Urinary bladder (tissue), 4 donors: ENCODE measurements around the gene LINC01488. TPM values are rescaled to one million over a fixed set of nuclear protein-coding genes. Genes with fewer than 3 reads are reported as not detected.

ENCODE experiments used
- DNase-seq: peaks from one replicate; pipeline ENCODE4 v3.0.0-alpha.2; 2015; ENCODE audit errors: extremely low spot score
- H3K27ac ChIP-seq: one replicate; pipeline ENCODE4 v1.5.1; 2013; ENCODE audit warnings: low read depth, mild to moderate bottlenecking, moderate library complexity
- H3K36me3 ChIP-seq: one replicate; pipeline ENCODE4 v1.6.1; 2013; ENCODE audit warnings: mild to moderate bottlenecking, moderate library complexity; ENCODE audit not compliant: insufficient read depth
- H3K4me1 ChIP-seq: one replicate; pipeline ENCODE4 v1.6.1; 2013; ENCODE audit warnings: mild to moderate bottlenecking, moderate library complexity; ENCODE audit not compliant: insufficient read depth
- H3K4me3 ChIP-seq: one replicate; pipeline ENCODE4 v1.5.1; 2013; ENCODE audit warnings: low read depth, low read length
- WGBS: extraction: QIAGEN DNeasy Blood & Tissue Kit; methylation state at CpG from one replicate; pipeline ENCODE4 v1.1.7; 2013; 5-methylcytosine and 5-hydroxymethylcytosine counted together
- polyA plus RNA-seq: library from polyadenylated mRNA; stranded (reverse); fragments of 200-250 nt; gene quantifications from one replicate; pipeline ENCODE4 v1.2.3, GENCODE V29; 2013
- total RNA-seq: library from RNA; depleted of rRNA; stranded (reverse); fragments of >200 nt; gene quantifications from one replicate; pipeline ENCODE4 v1.2.3, GENCODE V29; 2014
- donor health status: healthy with polysubstance abuse.
- donor health status: healthy.

LINC01488 gene
- not detected for total RNA-seq
- polyA plus RNA-seq = 0.05 TPM

DNA sequence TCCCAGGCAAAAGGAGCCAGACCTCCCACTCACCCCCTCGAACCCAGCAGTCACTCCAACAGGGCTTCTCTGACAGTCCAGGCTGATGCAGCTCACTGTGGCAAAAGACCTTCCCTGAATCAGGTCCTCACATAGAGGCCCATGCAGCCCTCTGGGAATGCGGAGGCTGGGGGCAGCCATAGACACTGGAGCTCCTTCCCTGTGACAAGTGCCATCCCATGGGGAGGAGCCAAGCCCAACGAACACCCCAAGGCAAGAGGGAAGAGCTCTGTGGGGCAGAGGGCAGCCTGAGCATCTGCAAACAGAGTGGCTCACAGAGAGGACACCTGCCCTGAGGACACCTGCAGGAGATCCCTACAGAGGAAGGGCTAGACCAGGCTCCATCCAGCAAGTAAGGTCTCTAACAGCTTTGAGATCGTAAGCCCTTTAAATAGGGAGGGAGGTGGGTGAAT is at the start of gene LINC01488:
LINC01488 (plus strand) TSS at position 271 of the 452 bp plus-strand sequence.
- Histone ChIP-seq H3K4me1 (no peaks in the 10 kb centered on the region), H3K36me3 (no peaks in the 10 kb centered on the region), H3K27ac (no peak within 1 kb of the TSS), H3K4me3 (no peak within 1 kb of the TSS)
- WGBS = 80% methylated on average over 4 of the region's 4 CpGs
- DNase-seq = no peak

GRCh38 chr11:69431893-69432738 is 49.3 kb upstream of the LINC01488 start:
- H3K27ac ChIP-seq = no peak overlapping the region
- H3K4me1 ChIP-seq = no peaks in the 10 kb centered on the region
- 87% methylated on average over 14 of the region's 14 CpGs for WGBS
- no peaks in the 10 kb centered on the region for H3K36me3 ChIP-seq
- no peak overlapping the region for H3K4me3 ChIP-seq
- no peak for DNase-seq

DNA sequence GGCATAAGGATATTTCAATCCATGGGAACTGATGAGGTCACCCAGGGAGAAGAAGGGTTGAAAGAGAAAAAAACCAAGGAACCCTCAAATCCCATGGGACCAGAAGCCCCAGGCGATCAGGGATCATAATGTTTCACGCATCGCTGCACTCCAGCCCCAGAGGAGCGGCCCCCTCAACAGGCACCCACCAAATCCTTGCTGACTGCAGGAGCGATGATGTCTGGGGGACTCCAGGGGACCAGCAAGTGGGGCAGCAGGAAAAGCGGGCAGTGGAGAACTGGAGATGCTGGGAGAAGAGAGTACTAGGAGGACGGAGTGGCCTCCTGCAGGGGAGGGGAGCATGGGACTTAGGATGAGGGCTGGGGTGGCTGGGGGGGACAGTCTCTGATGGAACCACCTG is 47.7 kb upstream of the LINC01488 start:
- WGBS = 96% methylated on average over 7 of the region's 7 CpGs
- Histone ChIP-seq H3K4me1 (no peaks in the 10 kb centered on the region), H3K27ac (no peak overlapping the region), H3K4me3 (no peak overlapping the region), H3K36me3 (no peaks in the 10 kb centered on the region)
- no peak for DNase-seq

DNA sequence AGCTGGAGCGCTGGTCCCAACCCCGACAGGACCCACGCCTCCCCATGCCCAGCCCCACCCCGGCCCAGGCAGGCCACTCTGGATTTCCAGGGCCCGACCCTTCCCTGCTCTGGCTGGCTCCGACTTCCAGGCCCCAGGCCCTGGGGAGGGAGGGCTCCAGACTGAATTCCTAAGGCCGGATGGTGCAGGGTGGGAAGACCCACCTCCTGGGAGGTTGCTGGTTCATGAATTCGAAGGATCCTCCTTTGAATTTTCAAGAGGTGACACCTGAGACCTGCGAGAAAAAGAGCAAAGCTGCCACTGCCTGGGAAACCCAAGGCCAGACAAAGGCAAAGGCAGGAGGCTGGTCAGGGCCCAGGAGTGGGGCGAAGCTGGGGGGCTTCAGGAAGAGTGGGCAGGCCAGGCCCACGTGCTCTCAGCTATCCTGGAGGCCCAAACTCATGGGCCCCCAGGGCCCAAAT is 47.0 kb upstream of the LINC01488 start:
- WGBS = 86% methylated on average over 11 of the region's 11 CpGs
- Histone ChIP-seq H3K36me3 (no peaks in the 10 kb centered on the region), H3K4me1 (no peaks in the 10 kb centered on the region), H3K27ac (no peak overlapping the region), H3K4me3 (no peak overlapping the region)
- DNase-seq = no peak

DNA sequence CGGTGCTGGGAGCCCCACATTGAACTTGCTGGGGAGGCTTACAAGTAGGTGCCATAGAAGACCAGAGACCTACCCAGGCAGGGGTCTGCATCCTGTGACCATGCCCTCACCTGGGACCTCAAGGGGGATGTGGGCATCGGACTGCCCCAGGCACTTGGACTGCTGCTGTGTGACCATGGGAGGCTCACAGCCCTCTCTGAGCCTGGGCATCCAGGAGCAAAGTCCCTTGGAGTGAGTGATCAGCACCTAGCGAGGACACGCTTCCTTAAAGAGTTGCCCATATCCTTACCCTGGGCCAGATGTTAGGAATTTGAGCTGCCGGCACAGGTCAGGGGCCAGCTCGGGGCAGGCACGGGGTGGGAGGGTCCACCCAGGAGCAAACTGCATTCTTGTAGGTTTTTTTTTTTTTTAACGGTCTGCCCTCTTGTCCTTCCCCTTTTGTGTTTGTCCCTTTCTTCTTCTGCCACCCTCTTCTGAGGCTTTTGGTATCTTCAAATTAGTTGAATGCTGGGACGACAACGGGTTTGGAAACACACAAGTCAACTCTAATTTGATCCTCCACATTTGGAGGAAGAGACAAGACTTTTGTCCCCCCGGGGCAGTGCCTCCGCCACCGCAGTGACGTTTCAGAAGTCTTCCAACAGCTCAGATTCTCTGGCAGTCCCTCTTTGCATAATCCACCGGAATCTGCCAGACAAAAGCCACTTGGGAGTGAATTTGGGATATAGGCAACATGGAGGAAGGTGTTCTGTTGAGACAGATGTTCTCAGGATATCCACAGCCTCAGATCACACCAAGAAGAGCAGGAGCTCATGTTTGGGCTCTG is 46.1 kb upstream of the LINC01488 start:
- DNase-seq = no peak
- H3K27ac ChIP-seq = no peak overlapping the region
- 66% methylated on average over 15 of the region's 15 CpGs for WGBS
- H3K36me3 ChIP-seq = no peaks in the 10 kb centered on the region
- no peaks in the 10 kb centered on the region for H3K4me1 ChIP-seq
- no peak overlapping the region for H3K4me3 ChIP-seq

- 89% methylated on average over 22 of the region's 22 CpGs for WGBS
- Histone ChIP-seq H3K27ac (no peak overlapping the region), H3K4me1 (no peaks in the 10 kb centered on the region), H3K36me3 (no peaks in the 10 kb centered on the region), H3K4me3 (no peak overlapping the region)
- no peak for DNase-seq
Measured at GRCh38 chr11:69436041-69436982, 45.2 kb upstream of the LINC01488 start.

GRCh38 chr11:69437001-69437875 is 44.2 kb upstream of the LINC01488 start:
- 84% methylated on average over 15 of the region's 15 CpGs for WGBS
- H3K27ac ChIP-seq = no peak overlapping the region
- DNase-seq = no peak
- H3K4me1 ChIP-seq = no peaks in the 10 kb centered on the region
- no peak overlapping the region for H3K4me3 ChIP-seq
- no peaks in the 10 kb centered on the region for H3K36me3 ChIP-seq

- no peak overlapping the region for H3K27ac ChIP-seq
- WGBS = 89% methylated on average over 9 of the region's 9 CpGs
- no peaks in the 10 kb centered on the region for H3K4me1 ChIP-seq
- no peak overlapping the region for H3K4me3 ChIP-seq
- no peaks in the 10 kb centered on the region for H3K36me3 ChIP-seq
- DNase-seq = no peak
Measured at GRCh38 chr11:69437876-69438205, 43.6 kb upstream of the LINC01488 start.

GRCh38 chr11:69438286-69438920 is 43.1 kb upstream of the LINC01488 start:
- Histone ChIP-seq H3K27ac (no peak overlapping the region), H3K4me3 (no peak overlapping the region), H3K36me3 (no peaks in the 10 kb centered on the region), H3K4me1 (no peaks in the 10 kb centered on the region)
- 87% methylated on average over 25 of the region's 25 CpGs for WGBS
- DNase-seq = no peak

GRCh38 chr11:69439127-69439526 is 42.3 kb upstream of the LINC01488 start:
- Histone ChIP-seq H3K36me3 (no peaks in the 10 kb centered on the region), H3K27ac (no peak overlapping the region), H3K4me1 (no peaks in the 10 kb centered on the region), H3K4me3 (no peak overlapping the region)
- 85% methylated on average over 2 of the region's 2 CpGs for WGBS
- DNase-seq = no peak

- WGBS = 95% methylated on average over 13 of the region's 13 CpGs
- no peaks in the 10 kb centered on the region for H3K36me3 ChIP-seq
- no peak overlapping the region for H3K4me3 ChIP-seq
- H3K4me1 ChIP-seq = no peaks in the 10 kb centered on the region
- H3K27ac ChIP-seq = no peak overlapping the region
- no peak for DNase-seq
Measured at GRCh38 chr11:69439651-69440464, 41.6 kb upstream of the LINC01488 start.
